Brain microvascular endothelial cell (primary cell): ENCODE results near the gene CDK15.
A peak's percentile ranks its signal among the peaks of the same experiment; 100 is the strongest.
"Not testable (repeated sequence)": the region's sequence is repeated elsewhere in the genome, so short reads cannot be mapped to it uniquely, and the experiment has no call there.

Experiments
- DNase-seq: peaks from one replicate; pipeline ENCODE4 v3.0.0-alpha.2; 2020
- H3K27ac ChIP-seq: fragments of 250-450 bp; sonication (Bioruptor Pico); 2 replicates; pipeline ENCODE4 v1.5.1; 2020; ENCODE audit warnings: mild to moderate bottlenecking, moderate library complexity
- H3K27me3 ChIP-seq: fragments of 250-450 bp; sonication (Bioruptor Pico); replicated peaks from 2 replicates; pipeline ENCODE4 v1.5.1; 2020; ENCODE audit warnings: mild to moderate bottlenecking
- H3K36me3 ChIP-seq: fragments of 250-450 bp; sonication (Bioruptor Pico); replicated peaks from 2 replicates; pipeline ENCODE4 v1.5.1; 2020; ENCODE audit warnings: mild to moderate bottlenecking
- H3K4me3 ChIP-seq: 2 replicates; pipeline ENCODE4 v1.5.1; 2011; ENCODE audit warnings: low read depth, mild to moderate bottlenecking, control low read depth, low read length, moderate library complexity
- CTCF ChIP-seq: IDR thresholded peaks from 2 replicates; pipeline ENCODE4 v1.5.1; 2011; ENCODE audit warnings: low read depth, mild to moderate bottlenecking, moderate library complexity, low read length, control low read depth, inconsistent platforms; ENCODE audit errors: missing control alignments
- in situ Hi-C: cut with HindIII; loops from 2 replicates; pipeline ENCODE4 v1.10.0; 2017; ENCODE audit warnings: low sequenced_read_pairs, low pct_ligation_motif_present

Gene CDK15

GRCh38 chr2:201837391-201837790, 31.1 kb downstream of the CDK15 start:
- TF ChIP-seq CTCF, result no peak
- Histone ChIP-seq H3K27ac (no peak overlapping the region), H3K36me3 (no peaks in the 10 kb centered on the region), H3K27me3 (no peaks in the 10 kb centered on the region), H3K4me3 (no peak overlapping the region)
- no peak for DNase-seq
- in situ Hi-C loops, result no loop called here

DNA sequence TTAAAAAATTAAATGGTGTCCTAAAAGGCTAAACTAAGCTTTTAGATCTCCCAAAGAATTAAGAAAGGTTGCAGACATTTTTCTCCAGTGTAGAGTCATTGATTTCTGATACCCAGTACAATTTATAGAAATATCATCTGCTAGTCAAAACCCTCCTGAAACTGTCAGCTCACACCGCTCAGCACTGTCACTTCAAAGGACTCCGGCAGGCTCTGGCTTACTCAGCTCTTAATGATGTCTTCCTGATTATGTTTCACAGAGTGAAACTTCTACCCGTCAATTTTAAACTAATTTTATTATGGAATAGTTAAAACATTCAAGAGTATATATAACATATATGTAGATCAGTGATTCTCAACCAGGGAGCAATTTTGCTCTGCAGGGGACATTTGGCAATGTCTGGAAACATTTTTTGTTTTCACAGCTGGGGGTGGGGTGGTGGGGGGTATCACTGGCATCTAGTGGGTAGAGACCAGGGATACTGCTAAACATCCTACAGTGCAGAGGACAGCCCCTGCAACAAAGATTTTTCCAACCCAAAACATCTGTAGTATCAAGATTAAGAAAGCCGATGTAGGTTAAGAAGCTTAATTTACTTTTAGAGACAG, 31.6 kb downstream of the CDK15 start:
- in situ Hi-C loops, result no loop called here
- TF ChIP-seq CTCF, result no peak
- H3K36me3 ChIP-seq, result no peaks in the 10 kb centered on the region
- H3K27me3 ChIP-seq, result no peaks in the 10 kb centered on the region
- H3K27ac ChIP-seq, result no peak overlapping the region
- no peak for DNase-seq
- H3K4me3 ChIP-seq, result no peak overlapping the region

GRCh38 chr2:201839727-201840126, 33.4 kb downstream of the CDK15 start:
- H3K36me3 ChIP-seq, result no peaks in the 10 kb centered on the region
- no peaks in the 10 kb centered on the region for H3K27me3 ChIP-seq
- no peak for TF ChIP-seq CTCF
- peak overlapping the region; percentile 25 for H3K27ac ChIP-seq
- peak; percentile 41 for DNase-seq
- in situ Hi-C loops, result no loop called here
- no peak overlapping the region for H3K4me3 ChIP-seq

DNA sequence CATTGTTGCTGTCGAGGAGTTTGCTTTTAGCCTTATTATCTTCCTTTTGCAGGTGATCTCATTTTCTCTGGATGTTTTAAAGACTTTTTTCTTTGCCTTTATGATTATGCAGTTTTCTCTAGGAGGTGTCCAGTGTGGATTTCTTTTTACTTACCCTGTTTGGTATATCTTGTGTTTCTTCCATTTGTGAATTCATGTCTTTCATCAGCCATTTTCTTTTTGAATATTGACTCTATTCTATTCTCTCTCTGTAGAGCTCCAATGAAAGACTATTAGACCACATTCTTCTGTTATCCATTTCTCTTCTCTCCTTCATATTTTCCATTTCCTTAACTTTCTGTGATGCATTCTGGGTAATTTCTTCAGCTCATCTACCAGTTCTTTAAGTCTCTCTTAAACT, 34.4 kb downstream of the CDK15 start:
- H3K4me3 ChIP-seq, result no peak overlapping the region
- DNase-seq, result no peak
- no peak for TF ChIP-seq CTCF

DNA sequence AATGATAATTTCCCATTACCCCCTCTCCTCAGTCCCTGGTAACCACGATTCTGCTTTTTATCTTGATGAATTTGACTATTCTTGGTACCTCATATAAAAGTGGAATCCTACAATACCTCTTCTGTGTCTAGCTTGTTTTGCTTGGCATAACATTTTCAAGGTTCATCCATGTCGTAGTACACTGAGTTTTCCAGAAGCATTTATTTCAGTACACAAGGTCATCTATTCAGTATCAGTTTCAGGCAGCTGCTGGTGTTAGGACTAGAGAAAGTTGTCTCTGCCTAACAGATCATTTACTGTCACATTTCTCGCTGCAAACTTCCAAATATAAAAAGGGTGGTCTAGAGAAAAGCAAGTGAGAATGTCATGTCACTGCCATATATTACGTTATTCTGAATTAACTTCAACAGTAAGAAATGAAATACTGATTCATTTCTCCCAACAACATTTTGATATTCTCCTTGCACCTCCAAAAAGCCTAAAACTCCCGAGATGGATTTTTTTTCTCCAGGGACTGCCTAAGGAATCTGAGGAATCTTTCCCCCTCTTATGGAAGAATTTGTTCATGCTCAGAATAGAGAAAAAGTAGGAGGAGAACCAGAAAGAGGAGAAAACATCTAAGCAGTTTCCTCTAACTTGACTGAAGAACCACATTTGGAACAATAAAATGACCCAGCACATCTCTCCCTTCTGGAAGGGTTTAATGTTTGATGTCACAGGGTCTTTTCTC, 36.0 kb downstream of the CDK15 start:
- DNase-seq, result no peak
- Histone ChIP-seq H3K27ac (no peak overlapping the region), H3K4me3 (no peak overlapping the region), H3K36me3 (no peaks in the 10 kb centered on the region), H3K27me3 (no peaks in the 10 kb centered on the region)
- no peak for TF ChIP-seq CTCF
- in situ Hi-C loops, result no loop called here

More for the DNA sequence above, 34.4 kb downstream of the CDK15 start:
- Histone ChIP-seq H3K27ac (no peak overlapping the region), H3K36me3 (no peaks in the 10 kb centered on the region), H3K27me3 (no peaks in the 10 kb centered on the region)
- in situ Hi-C loops, result no loop called here

GRCh38 chr2:201844922-201845321, 38.6 kb downstream of the CDK15 start:
- in situ Hi-C loops, DNase-seq, H3K27me3 ChIP-seq, H3K27ac ChIP-seq, H3K36me3 ChIP-seq, H3K4me3 ChIP-seq: not testable (repeated sequence)
